ENCODE measurements around the gene MACROD2.

The MACROD2 gene

GRCh38 chr20:15204234-15204633 lies 1208.9 kb downstream of the MACROD2 start:
- DNase-seq, result no peak

GRCh38 chr20:15205028-15205427 lies 1209.7 kb downstream of the MACROD2 start:
- no peak for DNase-seq

GRCh38 chr20:15205719-15206118 lies 1210.4 kb downstream of the MACROD2 start:
- DNase-seq, result no peak

- no peak for DNase-seq
Observed at GRCh38 chr20:15209537-15209936, 1214.2 kb downstream of the MACROD2 start.

- DNase-seq, result no peak
Observed at GRCh38 chr20:15214051-15214450, 1218.7 kb downstream of the MACROD2 start.

GRCh38 chr20:15220009-15220656 lies 1224.8 kb downstream of the MACROD2 start:
- DNase-seq, result no peak

GRCh38 chr20:15220778-15221565 lies 1225.7 kb downstream of the MACROD2 start:
- DNase-seq, result no peak

GRCh38 chr20:15222502-15223330 lies 1227.4 kb downstream of the MACROD2 start:
- no peak for DNase-seq

- no peak for DNase-seq
Observed at GRCh38 chr20:15224199-15224598, 1228.9 kb downstream of the MACROD2 start.

- no peak for DNase-seq
Observed at GRCh38 chr20:15227102-15227501, 1231.8 kb downstream of the MACROD2 start.

- DNase-seq, result no peak
Observed at GRCh38 chr20:15232243-15232642, 1236.9 kb downstream of the MACROD2 start.

GRCh38 chr20:15235471-15236198 lies 1240.3 kb downstream of the MACROD2 start:
- no peak for DNase-seq

GRCh38 chr20:15236812-15237211 lies 1241.5 kb downstream of the MACROD2 start:
- no peak for DNase-seq

GRCh38 chr20:15239542-15240206 lies 1244.4 kb downstream of the MACROD2 start:
- no peak for DNase-seq

GRCh38 chr20:15240801-15241200 lies 1245.5 kb downstream of the MACROD2 start:
- no peak for DNase-seq

GRCh38 chr20:15241681-15242080 lies 1246.4 kb downstream of the MACROD2 start:
- DNase-seq, result no peak

GRCh38 chr20:15242773-15243172 lies 1247.5 kb downstream of the MACROD2 start:
- no peak for DNase-seq

GRCh38 chr20:15245896-15246295 lies 1250.6 kb downstream of the MACROD2 start:
- DNase-seq, result no peak

GRCh38 chr20:15248618-15249395 lies 1253.5 kb downstream of the MACROD2 start:
- no peak for DNase-seq

- DNase-seq, result no peak
Observed at GRCh38 chr20:15251171-15251570, 1255.9 kb downstream of the MACROD2 start.

GRCh38 chr20:15252304-15252703 lies 1257.0 kb downstream of the MACROD2 start:
- no peak for DNase-seq

All from amniotic stem cell (primary cell).